22Rv1 (cell line): Measurements from ENCODE around the gene GFRA4.

Experiments
- ZFX ChIP-seq: fragments of 450-650 bp; IDR thresholded peaks from 2 replicates; pipeline ENCODE4 v1.6.1; 2017; ENCODE audit warnings: antibody characterized with exemption, borderline replicate concordance
- TF ChIP-seq, protein P1 (sequence below): fragments of 450-650 bp; IDR thresholded peaks from 2 replicates; pipeline ENCODE4 v1.5.1; 2017; ENCODE audit warnings: mild to moderate bottlenecking

DNA sequence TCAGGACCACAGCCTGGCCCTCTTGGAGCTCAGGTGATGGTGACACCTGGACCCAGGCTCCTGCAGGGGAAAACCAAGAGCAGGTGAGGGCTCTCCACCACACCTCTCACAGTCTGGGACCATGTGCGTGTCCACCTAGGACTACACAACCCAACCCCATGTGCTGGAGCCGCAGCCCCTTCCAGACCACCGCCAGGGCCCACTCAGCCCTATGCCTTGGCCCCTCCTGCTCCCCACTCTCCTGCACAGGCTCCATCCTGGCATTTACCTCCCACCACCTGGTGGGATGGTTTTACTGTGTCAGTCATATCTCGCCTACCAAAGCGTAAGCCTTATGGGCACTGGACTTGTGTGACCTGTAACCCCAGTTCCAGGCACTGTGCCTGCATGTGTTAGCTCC, 31.7 kb upstream of the GFRA4 start:
- TF ChIP-seq, protein P1, sequence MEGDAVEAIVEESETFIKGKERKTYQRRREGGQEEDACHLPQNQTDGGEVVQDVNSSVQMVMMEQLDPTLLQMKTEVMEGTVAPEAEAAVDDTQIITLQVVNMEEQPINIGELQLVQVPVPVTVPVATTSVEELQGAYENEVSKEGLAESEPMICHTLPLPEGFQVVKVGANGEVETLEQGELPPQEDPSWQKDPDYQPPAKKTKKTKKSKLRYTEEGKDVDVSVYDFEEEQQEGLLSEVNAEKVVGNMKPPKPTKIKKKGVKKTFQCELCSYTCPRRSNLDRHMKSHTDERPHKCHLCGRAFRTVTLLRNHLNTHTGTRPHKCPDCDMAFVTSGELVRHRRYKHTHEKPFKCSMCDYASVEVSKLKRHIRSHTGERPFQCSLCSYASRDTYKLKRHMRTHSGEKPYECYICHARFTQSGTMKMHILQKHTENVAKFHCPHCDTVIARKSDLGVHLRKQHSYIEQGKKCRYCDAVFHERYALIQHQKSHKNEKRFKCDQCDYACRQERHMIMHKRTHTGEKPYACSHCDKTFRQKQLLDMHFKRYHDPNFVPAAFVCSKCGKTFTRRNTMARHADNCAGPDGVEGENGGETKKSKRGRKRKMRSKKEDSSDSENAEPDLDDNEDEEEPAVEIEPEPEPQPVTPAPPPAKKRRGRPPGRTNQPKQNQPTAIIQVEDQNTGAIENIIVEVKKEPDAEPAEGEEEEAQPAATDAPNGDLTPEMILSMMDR: no peak
- no peak for TF ChIP-seq ZFX
